ENCODE results near the gene ACTR5. TPM values are rescaled to one million over a fixed set of nuclear protein-coding genes. Genes with fewer than 3 reads are reported as not detected.
A peak's percentile ranks its signal among the peaks of the same experiment; 100 is the strongest.

ACTR5 gene
- 21.0 and 21.4 TPM in 2 replicates for total RNA-seq (2014; rRNA removed; shearing (Covaris generic))

- DNase-seq (ENCODE audit: low spot score) = peak; percentile 98
These were observed at the start of gene ACTR5 for GRCh38 chr20:38748097-38748860. Gene ACTR5 (plus strand): TSS chr20:38748460. CDS start chr20:38748479, 19 bp downstream.

DNA sequence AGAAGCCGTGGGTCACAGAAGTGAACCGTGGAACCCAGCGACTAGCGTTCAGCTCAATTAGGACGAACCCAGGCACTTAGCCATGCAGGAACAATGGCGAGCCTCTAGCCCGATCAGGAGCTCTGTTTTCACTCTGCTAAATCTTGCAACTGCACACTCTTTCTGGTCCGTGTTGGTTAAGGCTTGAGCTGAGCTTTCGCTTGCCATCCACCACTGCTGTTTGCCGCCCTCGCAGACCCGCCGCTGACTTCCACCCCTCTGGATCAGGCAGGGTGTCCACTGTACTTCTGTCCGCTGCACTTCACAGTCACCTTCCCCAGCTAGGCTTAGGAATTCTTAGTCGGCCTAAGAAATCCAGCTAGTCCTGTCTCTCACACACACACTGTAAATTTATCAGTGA is 49.7 kb upstream of the ACTR5 start:
- no peak for DNase-seq (ENCODE audit: low spot score)

- DNase-seq (ENCODE audit: low spot score) = no peak
These were observed 48.1 kb upstream of the ACTR5 start for GRCh38 chr20:38700141-38700540.

GRCh38 chr20:38700926-38701325 is 47.3 kb upstream of the ACTR5 start:
- no peak for DNase-seq (ENCODE audit: low spot score)

DNA sequence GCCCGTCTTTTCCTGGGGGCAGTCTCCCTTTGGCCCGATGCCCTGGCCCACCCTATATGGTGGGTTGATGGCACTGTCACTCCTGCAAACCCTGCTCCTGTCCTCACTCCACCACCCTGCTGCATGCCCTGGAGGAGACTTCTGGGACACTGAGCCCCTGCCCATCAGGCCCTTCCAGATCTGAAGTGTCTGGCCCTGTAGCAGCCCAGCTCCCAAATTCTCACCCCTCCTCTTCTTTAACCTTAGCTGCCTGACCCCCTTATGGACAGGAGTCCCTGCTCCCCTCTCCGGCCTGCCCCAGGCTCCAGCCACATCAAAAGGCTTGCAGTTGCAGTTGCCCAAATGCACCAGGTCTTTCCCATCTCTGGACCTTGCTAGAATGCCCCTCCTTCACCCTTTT is 44.7 kb upstream of the ACTR5 start:
- no peak for DNase-seq (ENCODE audit: low spot score)

DNA sequence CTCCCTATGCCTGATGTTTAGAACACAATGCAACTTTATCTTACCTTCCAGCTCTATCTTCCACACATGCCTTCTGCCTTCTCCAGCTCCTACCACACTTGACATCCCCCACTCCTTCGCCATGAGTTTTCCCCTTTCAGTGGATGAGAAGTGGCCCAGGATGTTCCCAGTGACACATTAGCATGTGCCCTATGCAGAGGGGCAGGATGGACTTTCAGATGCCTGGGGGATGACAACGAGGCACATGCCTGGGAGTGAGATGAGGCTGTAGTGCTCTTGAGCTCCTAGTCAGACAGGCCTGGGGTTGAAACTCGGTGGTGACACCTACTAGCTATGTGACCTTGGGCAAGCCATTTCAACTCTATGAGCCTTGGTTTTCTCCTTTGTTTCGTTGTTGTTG is 44.1 kb upstream of the ACTR5 start:
- no peak for DNase-seq (ENCODE audit: low spot score)

DNA sequence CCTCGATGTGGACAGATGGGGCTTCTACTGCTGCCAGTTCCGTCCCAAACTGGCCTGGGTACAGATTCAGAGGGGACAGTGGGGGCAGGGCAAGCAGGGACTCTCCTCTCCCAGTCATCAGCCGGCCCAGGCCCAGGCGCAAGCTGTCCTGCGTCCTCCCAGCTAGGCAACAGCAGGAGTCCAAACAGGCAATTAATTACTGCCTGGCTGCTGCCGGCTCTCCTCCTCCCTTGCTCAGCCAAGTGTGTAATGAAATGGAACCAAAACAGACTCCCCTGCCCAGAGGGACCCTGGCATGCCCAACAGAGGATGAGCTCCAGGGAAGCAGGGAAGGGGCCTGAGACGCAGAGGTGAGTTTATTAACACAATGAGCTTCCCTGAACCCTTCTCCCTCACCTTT is 41.8 kb upstream of the ACTR5 start:
- no peak for DNase-seq (ENCODE audit: low spot score)

DNA sequence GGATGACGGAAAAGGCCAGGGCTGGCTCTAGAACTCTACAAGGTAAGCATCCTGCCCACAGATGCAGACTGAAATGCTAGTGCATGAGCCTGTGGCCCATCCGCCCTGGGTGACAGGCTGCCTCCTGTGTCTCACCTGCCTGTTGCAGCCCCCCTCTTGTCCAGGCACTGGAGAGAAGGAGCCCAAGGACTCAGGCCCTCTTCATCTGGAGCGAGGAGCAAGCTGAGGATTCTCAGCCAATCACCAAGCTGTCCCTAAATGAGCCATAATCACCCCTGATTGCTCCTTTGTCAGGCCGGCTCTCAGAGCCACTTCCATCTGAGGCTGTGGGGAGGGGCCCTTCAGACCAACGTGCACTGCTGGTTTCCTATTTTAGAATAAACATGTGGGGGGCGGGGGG is 34.0 kb upstream of the ACTR5 start:
- no peak for DNase-seq (ENCODE audit: low spot score)

DNA sequence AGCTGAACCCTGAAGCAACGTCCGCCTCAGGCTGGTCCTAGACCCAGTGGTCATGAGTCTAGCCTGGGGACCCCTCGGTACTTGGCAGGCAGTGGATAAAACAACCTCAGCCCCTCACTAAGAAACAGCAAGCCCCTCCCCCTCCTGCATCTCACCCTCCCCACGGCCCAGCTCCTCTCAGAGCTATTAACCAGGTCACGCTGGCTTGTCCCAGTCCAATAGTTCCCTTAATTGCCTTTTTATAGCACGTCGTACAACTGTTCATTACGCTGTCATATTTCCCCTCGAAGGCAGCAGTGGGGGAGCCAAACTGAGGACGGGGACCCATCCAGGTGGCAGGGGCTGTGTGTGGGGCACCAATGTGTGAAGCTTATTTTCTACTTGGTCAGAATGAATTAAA is 32.6 kb upstream of the ACTR5 start:
- no peak for DNase-seq (ENCODE audit: low spot score)

GRCh38 chr20:38722683-38723016 is 25.6 kb upstream of the ACTR5 start:
- no peak for DNase-seq (ENCODE audit: low spot score)

DNA sequence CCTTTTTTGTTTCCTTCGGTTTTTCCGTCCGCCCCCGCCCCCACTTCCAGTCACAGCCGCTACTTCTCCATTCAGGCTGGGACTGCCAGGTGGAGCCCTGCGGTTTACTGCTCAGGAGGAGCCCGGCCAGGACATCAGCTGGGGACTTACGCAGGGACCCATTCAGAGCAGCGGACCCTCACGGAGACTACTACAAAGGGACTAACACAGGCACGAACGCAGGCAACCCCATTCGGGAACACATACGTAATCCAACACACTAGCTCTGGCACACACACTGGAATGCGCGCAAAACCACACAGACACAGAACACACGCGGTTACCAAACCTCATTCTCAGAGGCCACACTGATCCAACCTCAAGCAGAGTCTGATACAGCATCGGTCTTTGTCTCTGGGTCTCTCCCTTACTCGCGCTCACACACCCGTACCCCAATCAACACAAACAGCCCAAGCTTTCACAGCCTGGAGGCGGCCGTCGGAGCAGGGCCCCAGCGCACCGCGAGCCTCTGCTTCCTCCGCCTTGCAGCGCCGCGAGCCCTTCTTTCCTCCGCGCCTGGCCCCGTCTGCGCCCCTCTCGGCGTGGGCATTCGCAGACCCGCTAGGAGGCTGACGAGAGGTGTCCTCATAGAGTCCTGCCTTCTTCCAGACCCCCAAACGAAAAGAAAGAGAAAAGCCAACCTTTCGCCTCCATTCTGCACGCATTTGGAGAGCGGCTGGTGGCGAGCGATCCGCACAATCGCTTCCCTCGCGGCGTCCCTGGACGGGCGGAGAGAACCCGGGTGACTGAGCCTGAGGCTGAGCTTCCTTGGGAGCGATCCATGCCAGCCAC is 25.0 kb upstream of the ACTR5 start:
- no peak for DNase-seq (ENCODE audit: low spot score)

DNA sequence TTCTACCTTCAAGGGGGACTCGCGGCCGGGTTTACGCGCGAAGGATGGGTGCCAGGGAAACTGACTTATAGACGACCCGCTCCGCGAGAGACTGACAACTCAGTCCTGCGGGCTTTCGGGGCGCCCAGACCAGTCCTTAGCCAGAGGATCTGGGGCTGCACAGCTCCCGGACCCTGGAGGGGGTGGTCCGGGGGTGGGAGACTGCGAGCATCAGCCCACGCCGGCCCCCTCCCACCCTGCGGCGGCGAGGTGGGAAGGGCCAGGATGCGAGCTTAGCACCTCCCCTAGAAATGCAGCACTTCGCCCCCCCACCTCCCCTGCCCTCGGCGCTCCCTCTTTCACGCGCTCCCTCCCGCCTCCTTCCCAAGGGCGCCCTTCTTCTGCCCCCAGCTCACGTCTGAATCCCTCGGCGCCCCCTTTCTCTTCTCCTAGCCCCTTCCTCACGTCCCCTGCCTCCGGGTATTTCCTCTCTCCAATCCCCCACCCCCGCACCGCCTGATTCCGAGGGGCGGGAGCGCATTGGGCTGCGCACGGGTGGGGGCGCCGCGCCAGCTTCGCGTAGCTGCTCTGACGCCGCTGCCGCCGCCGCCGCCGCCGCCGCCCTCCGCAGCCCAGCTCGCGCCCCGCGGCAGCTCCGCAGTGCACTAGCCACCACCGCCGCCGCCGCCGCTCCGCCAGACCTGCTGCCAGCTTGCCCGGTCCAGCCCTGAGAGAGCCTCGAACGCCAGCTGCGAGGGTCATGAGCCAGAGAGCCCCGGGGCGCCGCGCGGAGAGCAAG is 24.2 kb upstream of the ACTR5 start, which contains the start of gene SLC32A1:
SLC32A1 (plus strand) TSS at position 639 of the 778 bp plus-strand sequence. CDS start 239 bp downstream, outside the sequence.
- DNase-seq (ENCODE audit: low spot score) = no peak

GRCh38 chr20:38724626-38725147 is 23.6 kb upstream of the ACTR5 start:
- no peak for DNase-seq (ENCODE audit: low spot score)

- no peak for DNase-seq (ENCODE audit: low spot score)
These were observed 22.9 kb upstream of the ACTR5 start for GRCh38 chr20:38725148-38725901.

DNA sequence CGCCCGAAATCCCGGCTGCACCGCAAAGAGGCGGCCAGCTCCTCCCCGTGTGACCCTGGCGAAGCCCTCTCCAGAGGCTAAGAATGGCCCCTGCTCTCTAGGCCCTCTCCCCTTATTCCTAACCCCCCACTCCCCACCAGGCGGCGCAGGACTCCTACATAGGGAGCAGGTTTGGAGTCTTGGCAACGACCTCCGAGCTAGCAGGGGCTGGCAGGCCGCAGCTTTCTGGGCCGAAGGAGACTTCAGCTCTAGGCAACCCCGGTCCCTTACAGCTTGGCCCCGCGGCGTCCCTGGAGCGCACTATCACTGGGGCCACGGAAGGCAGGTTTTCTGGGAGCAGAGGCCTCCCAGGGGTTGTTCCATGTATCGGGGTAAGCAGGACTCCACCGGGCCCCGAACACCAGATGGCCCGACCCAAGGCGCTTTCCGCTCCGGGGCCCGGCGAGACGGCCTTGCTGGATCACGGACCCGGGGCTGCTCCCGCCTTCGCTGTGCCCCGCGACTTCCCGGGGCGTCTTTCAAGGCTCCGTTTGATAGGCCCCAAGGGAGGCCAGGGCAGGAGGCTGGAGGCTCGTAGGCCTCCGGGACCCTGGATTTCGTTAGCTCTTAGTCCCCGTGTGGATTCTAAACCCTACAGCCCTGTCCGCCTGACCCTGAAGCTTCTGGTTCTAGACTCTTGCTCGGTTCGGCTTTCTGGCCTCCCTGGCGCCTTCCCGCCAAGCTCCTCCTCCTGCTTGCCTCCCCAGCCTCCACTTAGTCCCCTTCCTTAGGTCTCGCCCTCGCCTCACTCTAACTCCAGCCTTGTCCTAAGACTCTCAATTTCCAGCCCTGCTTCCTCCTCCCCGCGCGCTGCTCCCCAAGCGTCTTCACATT is 22.1 kb upstream of the ACTR5 start:
- no peak for DNase-seq (ENCODE audit: low spot score)

DNA sequence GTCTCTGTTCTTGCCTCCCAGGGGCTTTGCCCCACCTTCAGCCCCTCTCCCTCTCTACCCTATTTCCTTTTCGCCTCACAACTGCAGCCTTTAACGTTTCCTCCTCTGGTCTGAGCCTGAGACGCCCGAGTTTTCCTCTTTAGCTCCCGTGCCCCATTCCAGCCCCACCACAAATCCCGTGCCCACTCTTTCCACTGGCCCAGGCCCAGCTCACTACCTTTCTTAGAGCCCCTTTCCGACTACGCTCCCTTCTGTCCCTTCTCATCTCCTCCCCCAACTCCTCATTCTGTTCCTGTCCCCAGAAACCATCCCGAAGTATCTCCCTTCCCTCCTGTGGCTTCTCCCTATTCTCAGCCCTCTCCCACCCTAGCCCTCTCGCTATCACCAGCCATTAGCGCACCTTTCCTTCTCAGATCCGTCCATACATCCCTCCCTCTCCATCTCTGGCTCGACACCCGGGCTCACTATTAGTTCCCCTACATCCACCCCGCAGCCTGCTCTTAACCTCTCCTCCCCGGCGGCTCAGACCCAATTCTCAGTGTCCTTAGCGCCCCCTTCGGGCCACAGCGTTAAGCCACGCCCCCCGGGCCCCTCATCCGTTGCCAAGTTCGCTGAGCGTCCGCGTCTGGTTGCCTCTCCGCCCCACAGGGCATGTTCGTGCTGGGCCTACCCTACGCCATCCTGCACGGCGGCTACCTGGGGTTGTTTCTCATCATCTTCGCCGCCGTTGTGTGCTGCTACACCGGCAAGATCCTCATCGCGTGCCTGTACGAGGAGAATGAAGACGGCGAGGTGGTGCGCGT is 21.3 kb upstream of the ACTR5 start:
- no peak for DNase-seq (ENCODE audit: low spot score)

DNA sequence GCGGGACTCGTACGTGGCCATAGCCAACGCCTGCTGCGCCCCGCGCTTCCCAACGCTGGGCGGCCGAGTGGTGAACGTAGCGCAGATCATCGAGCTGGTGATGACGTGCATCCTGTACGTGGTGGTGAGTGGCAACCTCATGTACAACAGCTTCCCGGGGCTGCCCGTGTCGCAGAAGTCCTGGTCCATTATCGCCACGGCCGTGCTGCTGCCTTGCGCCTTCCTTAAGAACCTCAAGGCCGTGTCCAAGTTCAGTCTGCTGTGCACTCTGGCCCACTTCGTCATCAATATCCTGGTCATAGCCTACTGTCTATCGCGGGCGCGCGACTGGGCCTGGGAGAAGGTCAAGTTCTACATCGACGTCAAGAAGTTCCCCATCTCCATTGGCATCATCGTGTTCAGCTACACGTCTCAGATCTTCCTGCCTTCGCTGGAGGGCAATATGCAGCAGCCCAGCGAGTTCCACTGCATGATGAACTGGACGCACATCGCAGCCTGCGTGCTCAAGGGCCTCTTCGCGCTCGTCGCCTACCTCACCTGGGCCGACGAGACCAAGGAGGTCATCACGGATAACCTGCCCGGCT is 20.6 kb upstream of the ACTR5 start:
- no peak for DNase-seq (ENCODE audit: low spot score)

- DNase-seq (ENCODE audit: low spot score) = no peak
These were observed 20.0 kb upstream of the ACTR5 start for GRCh38 chr20:38728191-38728781.
